Heart left ventricle (tissue), 13 donors: ENCODE measurements around the gene ZBTB7B.

Source experiments
- CTCF ChIP-seq, 12 donors: fragments of 200-600 bp; sonication (generic) in 4 of 12; IDR thresholded peaks; one replicate each; pipeline versions ENCODE4 v1.5.0 to v1.8.0; 2018 to 2022; ENCODE audit warnings: antibody characterized with exemption in 12 of 12, mild to moderate bottlenecking in 5 of 12
- POLR2A ChIP-seq, 2 donors: fragments of 450-650 bp; IDR thresholded peaks; one replicate each; pipeline ENCODE4 v1.6.1; 2017; ENCODE audit warnings: antibody characterized with exemption in 2 of 2, mild to moderate bottlenecking in 2 of 2, moderate library complexity in 2 of 2
- donor health status: ischemic (EF 13 %, LVEDD 7.1; RV severe dilation, severe dysfunction).
- donor health status: DM: no; HTN: yes; CAD: no.
- donor health status: DM: no; HTN: no; CAD: no.
- donor health status: ischemic (EF 25% LVEDD 6.9; RV normal size, moderate dysfunction).
- donor health status: ischemic (EF 25% LVEDD 5.7; RV mildly dilated, moderate dysfunction).
- donor health status: ischemic (EF 35%, LVEDD 5.7; RV mildly dilated, moderate dysfunction).
- donor health status: nonischemic (EF 11% LVEDD 7.7; RV severe dilation, severe dysfunction).
- donor health status: DM: yes; HTN: yes; CAD: no.
- donor health status: PGD.
- donor health status: ischemic (EF 29% LVEDD 5.4; RV normal size, mild dysfunction).
- donor health status: nonischemic (EF 23%, LVEDD 6.1; RV moderate dilation, normal function).

GRCh38 chr1:154960446-154961136, 42.0 kb upstream of the ZBTB7B start:
- no peak for TF ChIP-seq POLR2A (IDR thresholded peaks at IDR 0.05)
- no peak for TF ChIP-seq CTCF (IDR thresholded peaks at IDR 0.05)
